HCT116 (cell line): ENCODE measurements around the gene GABBR2. TPM values are rescaled to one million over a fixed set of nuclear protein-coding genes. Genes with fewer than 3 reads are reported as not detected.

Source experiments
- ATAC-seq: fragments of 200-7000 bp; cut with Tn5 transposase; 2 replicates; pipeline ENCODE4 v1.9.1; 2020; ENCODE audit warnings: mild to moderate bottlenecking, moderate library complexity
- BruUV-seq: library from RNA; stranded (reverse); fragments of 400-500 nt; replicated peaks from 2 replicates; lab custom pipeline; 2021; lab: Mats Ljungman, UMichigan
- CTCF ChIA-PET: fragments of 300-600 bp; sonication (Branson Sonifier 250); formaldehyde crosslinking; loops from one replicate; lab custom pipeline; 2021; ENCODE audit warnings: antibody characterized with exemption; lab: Charles Lee
- POLR2A ChIA-PET: fragments of 300-600, 350-600 bp; sonication (Branson Sonifier 250); formaldehyde crosslinking; loops from one replicate; lab custom pipeline; 2021; ENCODE audit warnings: antibody characterized with exemption; lab: Charles Lee
- RAD21 ChIA-PET, 2 experiments: fragments of 300-600 bp; sonication (Branson Sonifier 250); formaldehyde crosslinking; loops; one replicate each; lab custom pipeline; 2023; ENCODE audit warnings: low total read pairs in 2 of 2; ENCODE audit not compliant: uncharacterized antibody in 2 of 2, unreplicated experiment in 2 of 2, low non-redundant PET in 1 of 2; lab: Charles Lee
- DNase-seq: peaks from one replicate; pipeline ENCODE4 v3.0.0-alpha.2; 2010; ENCODE audit warnings: low read depth, low spot score
- H2AFZ ChIP-seq: fragments of 200-600 bp; shearing (Covaris generic), sonication (generic); 2 replicates; pipeline ENCODE4 v1.6.1; 2017; ENCODE audit warnings: low read depth, mixed run types, mixed read lengths, antibody characterized with exemption, low read length; ENCODE audit not compliant: poor library complexity, severe bottlenecking
- H3K27ac ChIP-seq: 2 replicates; pipeline ENCODE4 v1.5.1; 2012; ENCODE audit warnings: low read depth, low read length
- H3K27me3 ChIP-seq: fragments of 200-600 bp; sonication (generic); 2 replicates; pipeline ENCODE4 v1.6.1; 2016; ENCODE audit warnings: mixed run types, low read length, mixed read lengths; ENCODE audit not compliant: insufficient read depth
- H3K36me3 ChIP-seq, 2 experiments: fragments of 200-500 bp in 1 of 2; fragments of 200-600 bp in 1 of 2; sonication (Bioruptor generic) in 1 of 2; sonication (generic) in 1 of 2; 2 replicates each; pipeline versions ENCODE4 v1.5.1 to v1.6.1; 2014 to 2016; ENCODE audit warnings: low read length in 2 of 2, inconsistent platforms in 1 of 2, mixed read lengths in 1 of 2, mixed run types in 1 of 2; ENCODE audit not compliant: insufficient read depth in 2 of 2, control insufficient read depth in 1 of 2
- H3K4me1 ChIP-seq, 2 experiments: fragments of 200-600 bp in 1 of 2; sonication (generic) in 1 of 2; 2 replicates each; pipeline versions ENCODE4 v1.5.1 to v1.6.1; 2012 to 2017; ENCODE audit warnings: low read length in 2 of 2, inconsistent platforms in 1 of 2, mild to moderate bottlenecking in 1 of 2, mixed read lengths in 1 of 2, mixed run types in 1 of 2, moderate library complexity in 1 of 2; ENCODE audit not compliant: insufficient read depth in 2 of 2, control insufficient read depth in 1 of 2
- H3K4me2 ChIP-seq: fragments of 200-600 bp; sonication (generic); 2 replicates; pipeline ENCODE4 v1.6.1; 2017; ENCODE audit warnings: mixed run types, low read length, mixed read lengths
- H3K4me3 ChIP-seq, 2 experiments: fragments of 200-600 bp in 1 of 2; sonication (generic) in 1 of 2; replicated peaks in 1 of 2; 2 replicates each; pipeline ENCODE4 v1.5.1; 2011 to 2016; ENCODE audit warnings: low read length in 2 of 2, control low read depth in 1 of 2, low read depth in 1 of 2, mild to moderate bottlenecking in 1 of 2, mixed read lengths in 1 of 2, mixed run types in 1 of 2
- H3K79me2 ChIP-seq: fragments of 200-600 bp; sonication (generic); 2 replicates; pipeline ENCODE4 v1.6.1; 2017; ENCODE audit warnings: mild to moderate bottlenecking, mixed run types, low read length, moderate library complexity, mixed read lengths; ENCODE audit not compliant: insufficient read depth
- H3K9ac ChIP-seq: fragments of 200-600 bp; sonication (generic); 2 replicates; pipeline ENCODE4 v1.6.1; 2016; ENCODE audit warnings: low read length, mixed read lengths
- H3K9me2 ChIP-seq: fragments of 200-600 bp; sonication (generic), shearing (Covaris generic); 2 replicates; pipeline ENCODE4 v1.6.1; 2017; ENCODE audit warnings: mixed run types, mild to moderate bottlenecking, moderate library complexity; ENCODE audit not compliant: insufficient read depth
- H3K9me3 ChIP-seq, 2 experiments: fragments of 200-500 bp in 1 of 2; fragments of 200-600 bp in 1 of 2; sonication (Bioruptor generic) in 1 of 2; sonication (generic) in 1 of 2; 2 replicates each; pipeline ENCODE4 v1.6.1; 2014 to 2017; ENCODE audit warnings: low read length in 2 of 2, mixed read lengths in 2 of 2, inconsistent platforms in 1 of 2, low read depth in 1 of 2, mild to moderate bottlenecking in 1 of 2, mixed run types in 1 of 2, moderate library complexity in 1 of 2; ENCODE audit not compliant: control insufficient read depth in 1 of 2, insufficient read depth in 1 of 2
- H4K20me1 ChIP-seq: fragments of 200-600 bp; sonication (generic), shearing (Covaris generic); 2 replicates; pipeline ENCODE4 v1.6.1; 2017; ENCODE audit warnings: mixed run types, mild to moderate bottlenecking, moderate library complexity; ENCODE audit not compliant: insufficient read depth
- ATF3 ChIP-seq: IDR thresholded peaks from 2 replicates; pipeline ENCODE4 v1.6.1; 2012
- POLR2A ChIP-seq: IDR thresholded peaks from 2 replicates; pipeline ENCODE4 v1.7.0; 2011; ENCODE audit warnings: borderline replicate concordance; ENCODE audit not compliant: insufficient read depth, insufficient read length; ENCODE audit errors: extremely low read depth
- REST ChIP-seq: IDR thresholded peaks from 2 replicates; pipeline ENCODE4 v1.6.1; 2012; ENCODE audit warnings: low read depth
- ZFX ChIP-seq: fragments of 450-650 bp; IDR thresholded peaks from 2 replicates; pipeline ENCODE4 v1.6.1; 2017
- ZNF274 ChIP-seq: fragments of 200-500 bp; sonication (Bioruptor generic); IDR thresholded peaks from 2 replicates; pipeline ENCODE4 v1.6.1; 2014; ENCODE audit warnings: mild to moderate bottlenecking, low read depth, low read length, inconsistent platforms
- intact Hi-C: fragments of 100-400 bp; cut with micrococcal nuclease; formaldehyde crosslinking; loops from 2 replicates; pipeline ENCODE4 v1.10.0; 2022
- total RNA-seq: library from RNA; stranded (reverse); gene quantifications from one replicate; pipeline ENCODE4 v1.2.1, GENCODE V29; 2021; ENCODE audit not compliant: unreplicated experiment
- TF ChIP-seq, protein P1 (sequence below): IDR thresholded peaks from 2 replicates; pipeline ENCODE4 v1.6.1; 2012

GABBR2 gene
- total RNA-seq, 1 experiment from 2014 or later, result 0.15 TPM

DNA sequence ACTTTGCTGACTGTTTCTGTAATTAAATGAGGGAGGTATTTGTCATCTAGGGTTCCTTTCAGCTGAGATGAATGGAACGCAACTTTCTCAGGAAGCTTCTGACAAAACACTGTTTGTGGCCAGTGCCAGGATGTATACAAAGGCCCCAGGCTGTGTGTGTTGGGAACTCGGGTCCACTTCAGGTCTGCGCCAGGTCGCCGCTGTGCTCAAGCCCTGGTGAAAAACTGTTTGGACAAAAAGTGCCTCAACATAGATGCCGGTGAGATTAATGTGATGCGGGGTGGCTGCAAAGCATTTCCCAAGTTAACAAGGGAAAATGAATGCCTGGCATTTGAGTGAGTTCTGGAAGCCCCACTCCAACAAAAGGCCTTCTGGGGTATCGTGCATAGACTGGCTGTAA is 156.4 kb downstream of the GABBR2 start:
- intact Hi-C loops, result no loop called here
- H3K9ac ChIP-seq, result no peak overlapping the region
- no peaks in the 10 kb centered on the region for H3K36me3 ChIP-seq
- no TSS peak for BruUV-seq
- no peaks in the 10 kb centered on the region for H3K4me1 ChIP-seq
- TF ChIP-seq ZFX, result no peak
- no peak for TF ChIP-seq POLR2A
- TF ChIP-seq ATF3, result no peak
- TF ChIP-seq ZNF274, result no peak
- TF ChIP-seq REST, result no peak
- TF ChIP-seq, protein P1, sequence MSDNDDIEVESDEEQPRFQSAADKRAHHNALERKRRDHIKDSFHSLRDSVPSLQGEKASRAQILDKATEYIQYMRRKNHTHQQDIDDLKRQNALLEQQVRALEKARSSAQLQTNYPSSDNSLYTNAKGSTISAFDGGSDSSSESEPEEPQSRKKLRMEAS, result no peak
- H3K9me3 ChIP-seq, result no peaks in the 10 kb centered on the region
- DNase-seq (no peak), ATAC-seq (no peak)
- CTCF ChIA-PET, result no interaction called here
- H3K4me3 ChIP-seq, result no peak overlapping the region
- H3K9me2 ChIP-seq, result no peaks in the 10 kb centered on the region
- no peaks in the 10 kb centered on the region for H4K20me1 ChIP-seq
- H3K27ac ChIP-seq, result no peak overlapping the region
- no peak overlapping the region for H2AFZ ChIP-seq
- POLR2A ChIA-PET, result no interaction called here
- no peaks in the 10 kb centered on the region for H3K79me2 ChIP-seq
- H3K27me3 ChIP-seq, result no peaks in the 10 kb centered on the region
- H3K4me2 ChIP-seq, result no peak overlapping the region
- RAD21 ChIA-PET, result no interaction called here
